ENCODE data around the gene TNS3. TPM values are rescaled to one million over a fixed set of nuclear protein-coding genes. Genes with fewer than 3 reads are reported as not detected.

The TNS3 gene
- polyA plus RNA-seq, 3 donors: 5.2 to 30.3 (median 7.9) TPM

DNA sequence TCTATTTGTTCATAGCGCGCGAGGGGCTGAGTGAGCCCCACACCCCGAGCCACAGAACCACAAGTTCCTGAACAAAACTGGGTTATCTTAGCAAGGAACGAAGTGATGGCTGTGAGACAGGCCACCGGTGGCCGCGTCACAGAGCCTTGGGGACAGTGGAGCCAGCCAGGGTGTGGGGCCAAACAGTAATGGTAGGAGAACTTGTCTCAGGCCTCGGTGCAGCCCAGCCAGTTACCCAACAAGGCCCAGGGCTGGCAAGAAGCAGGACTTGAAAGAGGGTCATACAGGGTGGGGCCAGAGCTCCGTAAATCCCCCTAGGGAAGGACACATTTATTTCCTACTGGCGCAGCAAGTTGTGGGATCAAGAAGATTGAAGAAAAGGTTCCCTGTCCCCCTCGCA lies 39.4 kb upstream of the TNS3 start:
- H2AFZ ChIP-seq (ENCODE audit: insufficient read depth, low read depth, low read length, poor library complexity, severe bottlenecking): no peak overlapping the region
- no peak overlapping the region for H3K9ac ChIP-seq (ENCODE audit: insufficient read depth, low read length, poor library complexity, severe bottlenecking)
- DNase-seq: no peak
- TF ChIP-seq, protein P1, sequence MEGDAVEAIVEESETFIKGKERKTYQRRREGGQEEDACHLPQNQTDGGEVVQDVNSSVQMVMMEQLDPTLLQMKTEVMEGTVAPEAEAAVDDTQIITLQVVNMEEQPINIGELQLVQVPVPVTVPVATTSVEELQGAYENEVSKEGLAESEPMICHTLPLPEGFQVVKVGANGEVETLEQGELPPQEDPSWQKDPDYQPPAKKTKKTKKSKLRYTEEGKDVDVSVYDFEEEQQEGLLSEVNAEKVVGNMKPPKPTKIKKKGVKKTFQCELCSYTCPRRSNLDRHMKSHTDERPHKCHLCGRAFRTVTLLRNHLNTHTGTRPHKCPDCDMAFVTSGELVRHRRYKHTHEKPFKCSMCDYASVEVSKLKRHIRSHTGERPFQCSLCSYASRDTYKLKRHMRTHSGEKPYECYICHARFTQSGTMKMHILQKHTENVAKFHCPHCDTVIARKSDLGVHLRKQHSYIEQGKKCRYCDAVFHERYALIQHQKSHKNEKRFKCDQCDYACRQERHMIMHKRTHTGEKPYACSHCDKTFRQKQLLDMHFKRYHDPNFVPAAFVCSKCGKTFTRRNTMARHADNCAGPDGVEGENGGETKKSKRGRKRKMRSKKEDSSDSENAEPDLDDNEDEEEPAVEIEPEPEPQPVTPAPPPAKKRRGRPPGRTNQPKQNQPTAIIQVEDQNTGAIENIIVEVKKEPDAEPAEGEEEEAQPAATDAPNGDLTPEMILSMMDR (IDR thresholded peaks at IDR 0.05): no peak
- no peaks in the 10 kb centered on the region for H3K27me3 ChIP-seq (ENCODE audit: control insufficient read depth in 2 of 2, insufficient read depth in 2 of 2, low read length in 2 of 2)
- Mint-ChIP-seq H3K9me3 (no peaks in the 10 kb centered on the region), H3K4me1 (peaks cover 11% of the 10 kb centered on the region), H3K27ac (no peak overlapping the region), H3K36me3 (no peaks in the 10 kb centered on the region), H3K27me3 (ENCODE audit: low read depth in 3 of 3) (no peaks in the 10 kb centered on the region), H3K4me3 (no peak overlapping the region)
- H3K36me3 ChIP-seq (replicated peaks in 1 of 2; ENCODE audit: control insufficient read depth in 1 of 2, insufficient read depth in 2 of 2, low read length in 2 of 2): no peaks in the 10 kb centered on the region
- intact Hi-C loops (cut with micrococcal nuclease): no loop called here
- H3K4me1 ChIP-seq (ENCODE audit: control insufficient read depth in 1 of 2, insufficient read depth in 2 of 2, low read length in 2 of 2): peaks cover 6 to 9% of the 10 kb centered on the region in 2 donors
- no peaks in the 10 kb centered on the region for H3K79me2 ChIP-seq (ENCODE audit: insufficient read depth, low read length)
- no peak overlapping the region for H3K4me2 ChIP-seq (replicated peaks; ENCODE audit: extremely low read depth, low read length, poor library complexity, severe bottlenecking)
- H3K4me3 ChIP-seq (replicated peaks in 1 of 3; ENCODE audit: low read depth in 2 of 3, low read length in 3 of 3): no peak overlapping the region
- no peaks in the 10 kb centered on the region for H3K9me3 ChIP-seq (replicated peaks in 1 of 2; ENCODE audit: control insufficient read depth in 1 of 2, insufficient read depth in 1 of 2, low read length in 2 of 2)
- no peak overlapping the region for H3K27ac ChIP-seq (ENCODE audit: low read depth in 1 of 2, low read length in 2 of 2)
- no peaks in the 10 kb centered on the region for H4K20me1 ChIP-seq (ENCODE audit: insufficient read depth, low read length)
- 77% methylated on average over 4 of the region's 12 CpGs for WGBS (ENCODE audit: insufficient coverage)

DNA sequence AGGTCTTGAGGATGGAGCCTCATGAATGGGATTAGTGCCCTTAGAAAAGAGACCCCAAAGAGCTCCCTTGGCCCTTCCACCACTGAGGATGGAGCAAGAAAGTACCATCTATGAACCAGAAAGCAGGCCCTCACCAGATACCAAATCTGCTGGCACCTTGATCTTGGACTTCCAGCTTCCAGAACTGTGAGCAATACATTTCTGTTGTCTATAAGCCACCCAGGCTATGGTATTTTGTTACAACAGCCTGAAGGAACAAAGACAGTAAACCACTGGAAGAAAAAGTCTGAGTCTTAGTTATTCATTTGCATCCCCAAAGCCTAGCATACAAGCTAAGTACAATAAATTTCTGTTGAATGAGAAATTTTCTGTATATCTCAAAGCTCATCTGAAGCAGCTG lies 37.9 kb upstream of the TNS3 start:
- no peak overlapping the region for H3K4me3 ChIP-seq (replicated peaks in 1 of 3; ENCODE audit: low read depth in 2 of 3, low read length in 3 of 3)
- H3K27ac ChIP-seq (ENCODE audit: low read depth in 1 of 2, low read length in 2 of 2): no peak overlapping the region
- Mint-ChIP-seq H3K36me3 (no peaks in the 10 kb centered on the region), H3K27ac (no peak overlapping the region), H3K9me3 (no peaks in the 10 kb centered on the region), H3K27me3 (ENCODE audit: low read depth in 3 of 3) (no peaks in the 10 kb centered on the region), H3K4me1 (peaks cover 11% of the 10 kb centered on the region), H3K4me3 (no peak overlapping the region)
- peaks cover 6 to 9% of the 10 kb centered on the region in 2 donors for H3K4me1 ChIP-seq (ENCODE audit: control insufficient read depth in 1 of 2, insufficient read depth in 2 of 2, low read length in 2 of 2)
- no peak overlapping the region for H2AFZ ChIP-seq (ENCODE audit: insufficient read depth, low read depth, low read length, poor library complexity, severe bottlenecking)
- no peak for DNase-seq
- H4K20me1 ChIP-seq (ENCODE audit: insufficient read depth, low read length): no peaks in the 10 kb centered on the region
- no peaks in the 10 kb centered on the region for H3K79me2 ChIP-seq (ENCODE audit: insufficient read depth, low read length)
- no peaks in the 10 kb centered on the region for H3K9me3 ChIP-seq (replicated peaks in 1 of 2; ENCODE audit: control insufficient read depth in 1 of 2, insufficient read depth in 1 of 2, low read length in 2 of 2)
- intact Hi-C loops (cut with micrococcal nuclease): no loop called here
- H3K27me3 ChIP-seq (ENCODE audit: control insufficient read depth in 2 of 2, insufficient read depth in 2 of 2, low read length in 2 of 2): no peaks in the 10 kb centered on the region
- H3K36me3 ChIP-seq (replicated peaks in 1 of 2; ENCODE audit: control insufficient read depth in 1 of 2, insufficient read depth in 2 of 2, low read length in 2 of 2): no peaks in the 10 kb centered on the region
- H3K4me2 ChIP-seq (replicated peaks; ENCODE audit: extremely low read depth, low read length, poor library complexity, severe bottlenecking): no peak overlapping the region
- TF ChIP-seq, protein P1 (IDR thresholded peaks at IDR 0.05): no peak
- no peak overlapping the region for H3K9ac ChIP-seq (ENCODE audit: insufficient read depth, low read length, poor library complexity, severe bottlenecking)

All from CD14-positive monocyte (primary cell).